ENCODE data around the gene FAM237B.

Gene FAM237B

GRCh38 chr7:90290244-90291113 is 30.6 kb downstream of the FAM237B start:
- DNase-seq (ENCODE audit: low read depth) = no peak

- no peak for DNase-seq (ENCODE audit: low read depth)
Measured at GRCh38 chr7:90288154-90288553, 33.0 kb downstream of the FAM237B start.

GRCh38 chr7:90276033-90276728 is 44.9 kb downstream of the FAM237B start:
- no peak for DNase-seq (ENCODE audit: low read depth)

GRCh38 chr7:90274161-90274560 is 46.9 kb downstream of the FAM237B start:
- no peak for DNase-seq (ENCODE audit: low read depth)

- DNase-seq (ENCODE audit: low read depth) = no peak
Measured at GRCh38 chr7:90272242-90272641, 48.9 kb downstream of the FAM237B start.

- peak; percentile 69 for DNase-seq (ENCODE audit: low read depth)
Measured at GRCh38 chr7:90271753-90272152, 49.4 kb downstream of the FAM237B start.

- no peak for DNase-seq (ENCODE audit: low read depth)
Measured at GRCh38 chr7:90270431-90271178, 50.5 kb downstream of the FAM237B start.

GRCh38 chr7:90269163-90269562 is 51.9 kb downstream of the FAM237B start:
- no peak for DNase-seq (ENCODE audit: low read depth)

- DNase-seq (ENCODE audit: low read depth) = no peak
Measured at GRCh38 chr7:90267263-90267858, 53.7 kb downstream of the FAM237B start.

- DNase-seq (ENCODE audit: low read depth) = peak; percentile 92
Measured at GRCh38 chr7:90266808-90267207, 54.3 kb downstream of the FAM237B start.
